GM12878 (cell line): ENCODE data around the gene SLC6A9. TPM values are rescaled to one million over a fixed set of nuclear protein-coding genes. Genes with fewer than 3 reads are reported as not detected.

Source experiments
- ATAC-seq: fragments of 200-7000 bp; cut with Tn5 transposase; 3 replicates; pipeline ENCODE4 v1.9.1; 2020; ENCODE audit warnings: mild to moderate bottlenecking, moderate library complexity
- BruUV-seq: library from RNA; stranded (reverse); fragments of 400-500 nt; replicated peaks from 2 replicates; lab custom pipeline; 2021; lab: Mats Ljungman, UMichigan
- CTCF ChIA-PET: fragments of 300-600 bp; sonication (Branson Sonifier 250); formaldehyde crosslinking; extraction: SDS; loops from one replicate; lab custom pipeline; 2021; ENCODE audit warnings: inconsistent platforms; lab: Yijun Ruan, JAX
- POLR2A ChIA-PET: fragments of 350-600 bp; formaldehyde crosslinking; extraction: SDS; loops from one replicate; lab custom pipeline; 2021; ENCODE audit warnings: inconsistent platforms; lab: Charles Lee
- RAD21 ChIA-PET: fragments of 300-600 bp; sonication (Branson Sonifier 250); formaldehyde crosslinking; loops from one replicate; lab custom pipeline; 2023; ENCODE audit warnings: antibody characterized with exemption; ENCODE audit not compliant: unreplicated experiment; lab: Charles Lee
- SMC1A ChIA-PET: fragments of 300-600 bp; sonication (Branson Sonifier 250); formaldehyde crosslinking; loops from one replicate; lab custom pipeline; 2023; ENCODE audit not compliant: unreplicated experiment, uncharacterized antibody; lab: Charles Lee
- DNase-seq: peaks from one replicate; pipeline ENCODE4 v3.0.0-alpha.2; 2011; ENCODE audit warnings: low read depth, low spot score
- FAIRE-seq: peaks from 3 replicates; lab custom pipeline; 2011; peaks lifted over from hg19 to GRCh38; lab: Jason Lieb, UNC
- H2AFZ ChIP-seq: 2 replicates; pipeline ENCODE4 v1.6.0; 2011; ENCODE audit warnings: low read depth, low read length, control low read depth; ENCODE audit not compliant: control insufficient read depth
- H3K27ac ChIP-seq: 2 replicates; pipeline ENCODE4 v1.5.1; 2011; ENCODE audit warnings: control low read depth; ENCODE audit not compliant: control insufficient read depth, insufficient read depth
- H3K27me3 ChIP-seq, 2 experiments: replicated peaks in 1 of 2; 2 replicates each; pipeline versions ENCODE4 v1.6.0 to v1.6.1; 2011; ENCODE audit warnings: low read length in 1 of 2; ENCODE audit not compliant: control insufficient read depth in 2 of 2, insufficient read depth in 2 of 2
- H3K36me3 ChIP-seq, 2 experiments: 2 replicates each; pipeline ENCODE4 v1.5.1; 2011; ENCODE audit warnings: low read length in 1 of 2; ENCODE audit not compliant: control insufficient read depth in 2 of 2, insufficient read depth in 2 of 2
- H3K4me1 ChIP-seq: 2 replicates; pipeline ENCODE4 v1.6.1; 2011; ENCODE audit warnings: mild to moderate bottlenecking, low read length, moderate library complexity, mixed read lengths; ENCODE audit not compliant: control insufficient read depth, insufficient read depth
- H3K4me2 ChIP-seq: 2 replicates; pipeline ENCODE4 v1.6.0; 2011; ENCODE audit warnings: control low read depth; ENCODE audit not compliant: control insufficient read depth, insufficient read depth
- H3K4me3 ChIP-seq: fragments of 200-600 bp; sonication (generic); 2 replicates; pipeline ENCODE4 v1.5.1; 2016
- H3K79me2 ChIP-seq: 2 replicates; pipeline ENCODE4 v1.6.0; 2011; ENCODE audit warnings: low read length; ENCODE audit not compliant: control insufficient read depth, insufficient read depth
- H3K9ac ChIP-seq: 2 replicates; pipeline ENCODE4 v1.8.0; 2011; ENCODE audit warnings: low read length, control low read depth, mixed read lengths; ENCODE audit not compliant: control insufficient read depth, insufficient read depth
- H3K9me3 ChIP-seq: replicated peaks from 3 replicates; pipeline ENCODE4 v1.5.1; 2011; ENCODE audit warnings: mild to moderate bottlenecking, low read length; ENCODE audit not compliant: control insufficient read depth, insufficient read depth
- H4K20me1 ChIP-seq: 2 replicates; pipeline ENCODE4 v1.6.0; 2011; ENCODE audit not compliant: control insufficient read depth, insufficient read depth
- BMI1 ChIP-seq: fragments of 450-650 bp; IDR thresholded peaks from 2 replicates; pipeline ENCODE4 v1.6.1; 2016; ENCODE audit warnings: mild to moderate bottlenecking, moderate library complexity, borderline replicate concordance
- CBX5 ChIP-seq: sonication (generic); IDR thresholded peaks from 2 replicates; pipeline ENCODE4 v1.6.1; 2016; ENCODE audit warnings: low read depth, moderate library complexity, mild to moderate bottlenecking, inconsistent platforms
- CHD4 ChIP-seq: fragments of 200-600 bp; sonication (generic); IDR thresholded peaks from 2 replicates; pipeline ENCODE4 v1.6.1; 2016; ENCODE audit warnings: mild to moderate bottlenecking
- EGR1 ChIP-seq, 2 experiments: IDR thresholded peaks; 1 replicate in 1 of 2; 2 replicates in 1 of 2; pipeline ENCODE4 v1.6.1; 2011 to 2012; ENCODE audit warnings: low read depth in 2 of 2, low read length in 2 of 2, borderline replicate concordance in 1 of 2, mild to moderate bottlenecking in 1 of 2, moderate library complexity in 1 of 2
- ESRRA ChIP-seq: IDR thresholded peaks from 2 replicates; pipeline ENCODE4 v1.6.1; 2012; ENCODE audit warnings: mild to moderate bottlenecking, low read length, improper control_type of control experiment
- FOXM1 ChIP-seq: IDR thresholded peaks from 2 replicates; pipeline ENCODE4 v1.6.1; 2012; ENCODE audit warnings: low read depth, mild to moderate bottlenecking, inconsistent platforms, low read length, moderate library complexity
- HCFC1 ChIP-seq: fragments of 150-350 bp; IDR thresholded peaks from 2 replicates; pipeline ENCODE4 v1.6.1; 2014; ENCODE audit warnings: low read length
- HDAC2 ChIP-seq: fragments of 200-600 bp; sonication (generic); IDR thresholded peaks from 2 replicates; pipeline ENCODE4 v1.6.1; 2017
- KLF5 ChIP-seq: fragments of 450-650 bp; IDR thresholded peaks from 2 replicates; pipeline ENCODE4 v1.6.1; 2014; ENCODE audit warnings: mild to moderate bottlenecking; ENCODE audit not compliant: partially characterized antibody
- NR2C2 ChIP-seq: IDR thresholded peaks from 2 replicates; pipeline ENCODE4 v1.6.1; 2011; ENCODE audit warnings: borderline replicate concordance, low read depth; ENCODE audit not compliant: control insufficient read depth, insufficient read length
- POLR2AphosphoS2 ChIP-seq: IDR thresholded peaks from 2 replicates; pipeline ENCODE4 v1.6.1; 2011; ENCODE audit warnings: low read depth, mild to moderate bottlenecking, low read length, improper control_type of control experiment, moderate library complexity
- RCOR1 ChIP-seq: conservative IDR thresholded peaks from 2 replicates; pipeline ENCODE4 v1.6.1; 2012; ENCODE audit warnings: low read depth, low read length, improper control_type of control experiment
- RFX5 ChIP-seq: IDR thresholded peaks from 2 replicates; pipeline ENCODE4 v1.6.1; 2011; ENCODE audit warnings: low read depth, low read length, improper control_type of control experiment
- SREBF1 ChIP-seq: IDR thresholded peaks from 2 replicates; pipeline ENCODE4 v1.6.1; 2012; ENCODE audit warnings: mild to moderate bottlenecking, low read length
- SREBF2 ChIP-seq: IDR thresholded peaks from 2 replicates; pipeline ENCODE4 v1.6.1; 2012; ENCODE audit warnings: mild to moderate bottlenecking, low read length
- TCF12 ChIP-seq: IDR thresholded peaks from 2 replicates; pipeline ENCODE4 v1.6.1; 2011; ENCODE audit warnings: low read depth, mild to moderate bottlenecking, low read length
- YY1 ChIP-seq: IDR thresholded peaks from 2 replicates; pipeline ENCODE4 v1.6.1; 2011; ENCODE audit warnings: low read depth, mild to moderate bottlenecking, low read length
- WGBS: methylation state at CpG from one replicate; pipeline ENCODE4 v1.1.6; 2016; ENCODE audit warnings: low lambda C conversion rate; ENCODE audit not compliant: insufficient replicate concordance, insufficient coverage; ENCODE audit errors: missing lambda C conversion rate; 5-methylcytosine and 5-hydroxymethylcytosine counted together
- in situ Hi-C: fragments of 300-500 bp; cut with MboI; formaldehyde crosslinking; loops from 9 replicates; pipeline ENCODE4 v1.14.3; 2018; ENCODE audit warnings: mixed read lengths
- intact Hi-C: fragments of 100-400 bp; cut with micrococcal nuclease; formaldehyde crosslinking; loops from one replicate; pipeline ENCODE4 v1.14.2; 2022; ENCODE audit not compliant: unreplicated experiment
- polyA plus RNA-seq, 11 experiments: library from polyadenylated mRNA; depleted of rRNA in 4 of 11; unstranded in 6 of 11; stranded (reverse) in 5 of 11; fragments of >200 nt; fragmentation: Nextera tagmentation in 4 of 11; fragmentation: Illumina TruSeq in 1 of 11; extraction: Ambion mirVana in 4 of 11; extraction: Trizol in 1 of 11; gene quantifications; 1 replicate in 1 of 11; 2 replicates in 10 of 11; pipeline versions ENCODE4 v1.2.1 to v1.2.3, GENCODE V29; 2011 to 2016; ENCODE audit warnings: inconsistent platforms in 2 of 11, missing spikeins in 2 of 11, low read depth in 1 of 11
- total RNA-seq, 4 experiments: library from RNA; depleted of rRNA in 3 of 4; stranded (reverse); fragments of >200 nt in 3 of 4; fragmentation: Illumina TruSeq in 1 of 4; extraction: Trizol in 1 of 4; gene quantifications; 2 replicates each; pipeline versions ENCODE4 v1.2.1 to v1.2.3, GENCODE V29; 2013 to 2021

SLC6A9 gene
- total and polyA plus RNA-seq, 10 of the 15 experiments (the other 5 are each of a cell fraction or from before 2014, with no cell fraction given): 0.02 to 2.0 (median 0.63) TPM

GRCh38 chr1:44033041-44033575 is 1.8 kb upstream of the SLC6A9 start:
- H3K27me3 ChIP-seq: no peaks in the 10 kb centered on the region
- H3K9me3 ChIP-seq: no peaks in the 10 kb centered on the region
- H3K4me3 ChIP-seq: no peak overlapping the region
- no peak overlapping the region for H2AFZ ChIP-seq
- no peaks in the 10 kb centered on the region for H3K36me3 ChIP-seq
- BruUV-seq: no TSS peak
- H3K4me2 ChIP-seq: no peak overlapping the region
- H3K27ac ChIP-seq: no peak overlapping the region
- no peaks in the 10 kb centered on the region for H4K20me1 ChIP-seq
- DNase-seq (no peak), ATAC-seq (no peak), FAIRE-seq (no peak)
- ChIA-PET SMC1A (interaction anchor here (2.1 kb wide), 1 partner anchor 98 kb away, joined by 5 read pairs; no protein-coding TSS in a partner anchor), POLR2A (interaction anchor here (1.2 kb wide), 1 partner anchor 44 kb away, joined by 3 read pairs; no protein-coding TSS in a partner anchor), CTCF (interaction anchor here (0.9 to 8.9 kb wide), 4 partner anchors 9 to 41 kb away, joined by 3 to 167 read pairs (median 42); no protein-coding TSS in a partner anchor), RAD21 (interaction anchor here (1.6 kb wide), 1 partner anchor 269 kb away, joined by 3 read pairs; no protein-coding TSS in a partner anchor)
- TF ChIP-seq RFX5: no peak
- TF ChIP-seq TCF12: no peak
- TF ChIP-seq YY1: no peak
- no peak for TF ChIP-seq SREBF2
- no peak for TF ChIP-seq CHD4
- no peak for TF ChIP-seq POLR2AphosphoS2
- TF ChIP-seq BMI1: no peak
- TF ChIP-seq NR2C2: no peak
- no peak for TF ChIP-seq ESRRA
- no peak for TF ChIP-seq FOXM1
- TF ChIP-seq SREBF1: no peak
- no peak for TF ChIP-seq RCOR1
- no peak for TF ChIP-seq HDAC2
- TF ChIP-seq EGR1 (IDR thresholded peaks at IDR 0.05; ENCODE audit: borderline replicate concordance in 1 of 2, low read depth in 2 of 2, low read length in 2 of 2): no peak
- TF ChIP-seq KLF5: no peak
- no peak for TF ChIP-seq CBX5
- no peak for TF ChIP-seq HCFC1
- H3K4me1 ChIP-seq: peaks cover 6% of the 10 kb centered on the region
- in situ Hi-C loops: loop anchor here (10.0 kb wide), 1 partner anchor 268 kb away; no protein-coding TSS in a partner anchor
- H3K79me2 ChIP-seq: no peaks in the 10 kb centered on the region
- H3K9ac ChIP-seq: no peak overlapping the region
- intact Hi-C loops: loop anchor here (5.0 kb wide), 1 partner anchor 41 kb away; the partner anchor contains the start of gene CCDC24
- WGBS: 50% methylated on average over 8 of the region's 8 CpGs
